Retina (tissue), 1 donor: ENCODE data around the gene FCRL1.

Experiments used
- DNase-seq: peaks from one replicate; pipeline ENCODE4 v3.0.0-alpha.2; 2016

The FCRL1 gene

GRCh38 chr1:157819896-157820295 lies at the start of gene FCRL1:
TSS of gene FCRL1 (minus strand) at chr1:157820120. CDS start at chr1:157820037, 83 bp downstream.
- DNase-seq: no peak

GRCh38 chr1:157868654-157869053 lies 48.7 kb upstream of the FCRL1 start:
- no peak for DNase-seq

GRCh38 chr1:157862114-157863070 lies 42.5 kb upstream of the FCRL1 start:
- no peak for DNase-seq

GRCh38 chr1:157856538-157856937 lies 36.6 kb upstream of the FCRL1 start:
- no peak for DNase-seq

- DNase-seq: no peak
Measured at GRCh38 chr1:157852476-157852875, 32.6 kb upstream of the FCRL1 start.

GRCh38 chr1:157849229-157849875 lies 29.4 kb upstream of the FCRL1 start:
- no peak for DNase-seq

- DNase-seq: no peak
Measured at GRCh38 chr1:157844089-157844830, 24.3 kb upstream of the FCRL1 start.

- DNase-seq: no peak
Measured at GRCh38 chr1:157842939-157843338, 23.0 kb upstream of the FCRL1 start.

GRCh38 chr1:157841708-157842107 lies 21.8 kb upstream of the FCRL1 start, which contains the start of gene CD5L:
TSS of gene CD5L (minus strand) at chr1:157841808. CDS start at chr1:157841701, 107 bp downstream.
- DNase-seq: no peak

GRCh38 chr1:157838966-157839365 lies 19.0 kb upstream of the FCRL1 start:
- DNase-seq: no peak

GRCh38 chr1:157834430-157834829 lies 14.5 kb upstream of the FCRL1 start:
- DNase-seq: no peak

GRCh38 chr1:157833145-157833544 lies 13.2 kb upstream of the FCRL1 start:
- DNase-seq: no peak

- no peak for DNase-seq
Measured at GRCh38 chr1:157831968-157832626, 12.2 kb upstream of the FCRL1 start.

- DNase-seq: no peak
Measured at GRCh38 chr1:157830887-157831286, 11.0 kb upstream of the FCRL1 start.

GRCh38 chr1:157829711-157830110 lies 9.8 kb upstream of the FCRL1 start:
- no peak for DNase-seq

GRCh38 chr1:157829210-157829609 lies 9.3 kb upstream of the FCRL1 start:
- DNase-seq: no peak

GRCh38 chr1:157820299-157820698 lies 379 bp upstream of the FCRL1 start:
- no peak for DNase-seq

GRCh38 chr1:157819215-157819614 lies 705 bp downstream of the FCRL1 start:
- no peak for DNase-seq

GRCh38 chr1:157813269-157813668 lies 6.7 kb downstream of the FCRL1 start:
- DNase-seq: no peak

GRCh38 chr1:157806431-157807149 lies 13.3 kb downstream of the FCRL1 start:
- DNase-seq: no peak

GRCh38 chr1:157803851-157804250 lies 16.1 kb downstream of the FCRL1 start:
- DNase-seq: no peak

- no peak for DNase-seq
Measured at GRCh38 chr1:157799996-157800395, 19.9 kb downstream of the FCRL1 start.
